GM12878 (cell line): ENCODE measurements around the gene LSM14A. TPM values are rescaled to one million over a fixed set of nuclear protein-coding genes. Genes with fewer than 3 reads are reported as not detected.

Source experiments
- ATAC-seq: fragments of 200-7000 bp; cut with Tn5 transposase; 3 replicates; pipeline ENCODE4 v1.9.1; 2020; ENCODE audit warnings: mild to moderate bottlenecking, moderate library complexity
- BruUV-seq: library from RNA; stranded (reverse); fragments of 400-500 nt; replicated peaks from 2 replicates; lab custom pipeline; 2021; lab: Mats Ljungman, UMichigan
- CTCF ChIA-PET: fragments of 300-600 bp; sonication (Branson Sonifier 250); formaldehyde crosslinking; extraction: SDS; loops from one replicate; lab custom pipeline; 2021; ENCODE audit warnings: inconsistent platforms; lab: Yijun Ruan, JAX
- POLR2A ChIA-PET: fragments of 350-600 bp; formaldehyde crosslinking; extraction: SDS; loops from one replicate; lab custom pipeline; 2021; ENCODE audit warnings: inconsistent platforms; lab: Charles Lee
- RAD21 ChIA-PET: fragments of 300-600 bp; sonication (Branson Sonifier 250); formaldehyde crosslinking; loops from one replicate; lab custom pipeline; 2023; ENCODE audit warnings: antibody characterized with exemption; ENCODE audit not compliant: unreplicated experiment; lab: Charles Lee
- SMC1A ChIA-PET: fragments of 300-600 bp; sonication (Branson Sonifier 250); formaldehyde crosslinking; loops from one replicate; lab custom pipeline; 2023; ENCODE audit not compliant: unreplicated experiment, uncharacterized antibody; lab: Charles Lee
- DNase-seq: peaks from one replicate; pipeline ENCODE4 v3.0.0-alpha.2; 2011; ENCODE audit warnings: low read depth, low spot score
- FAIRE-seq: peaks from 3 replicates; lab custom pipeline; 2011; peaks lifted over from hg19 to GRCh38; lab: Jason Lieb, UNC
- H2AFZ ChIP-seq: 2 replicates; pipeline ENCODE4 v1.6.0; 2011; ENCODE audit warnings: low read depth, low read length, control low read depth; ENCODE audit not compliant: control insufficient read depth
- H3K27ac ChIP-seq: 2 replicates; pipeline ENCODE4 v1.5.1; 2011; ENCODE audit warnings: control low read depth; ENCODE audit not compliant: control insufficient read depth, insufficient read depth
- H3K27me3 ChIP-seq, 2 experiments: replicated peaks in 1 of 2; 2 replicates each; pipeline versions ENCODE4 v1.6.0 to v1.6.1; 2011; ENCODE audit warnings: low read length in 1 of 2; ENCODE audit not compliant: control insufficient read depth in 2 of 2, insufficient read depth in 2 of 2
- H3K36me3 ChIP-seq, 2 experiments: 2 replicates each; pipeline ENCODE4 v1.5.1; 2011; ENCODE audit warnings: low read length in 1 of 2; ENCODE audit not compliant: control insufficient read depth in 2 of 2, insufficient read depth in 2 of 2
- H3K4me1 ChIP-seq: 2 replicates; pipeline ENCODE4 v1.6.1; 2011; ENCODE audit warnings: mild to moderate bottlenecking, low read length, moderate library complexity, mixed read lengths; ENCODE audit not compliant: control insufficient read depth, insufficient read depth
- H3K4me2 ChIP-seq: 2 replicates; pipeline ENCODE4 v1.6.0; 2011; ENCODE audit warnings: control low read depth; ENCODE audit not compliant: control insufficient read depth, insufficient read depth
- H3K4me3 ChIP-seq: fragments of 200-600 bp; sonication (generic); 2 replicates; pipeline ENCODE4 v1.5.1; 2016
- H3K79me2 ChIP-seq: 2 replicates; pipeline ENCODE4 v1.6.0; 2011; ENCODE audit warnings: low read length; ENCODE audit not compliant: control insufficient read depth, insufficient read depth
- H3K9ac ChIP-seq: 2 replicates; pipeline ENCODE4 v1.8.0; 2011; ENCODE audit warnings: low read length, control low read depth, mixed read lengths; ENCODE audit not compliant: control insufficient read depth, insufficient read depth
- H3K9me3 ChIP-seq: replicated peaks from 3 replicates; pipeline ENCODE4 v1.5.1; 2011; ENCODE audit warnings: mild to moderate bottlenecking, low read length; ENCODE audit not compliant: control insufficient read depth, insufficient read depth
- H4K20me1 ChIP-seq: 2 replicates; pipeline ENCODE4 v1.6.0; 2011; ENCODE audit not compliant: control insufficient read depth, insufficient read depth
- CEBPB ChIP-seq, 2 experiments: fragments of 150-350 bp in 1 of 2; IDR thresholded peaks; 2 replicates each; pipeline ENCODE4 v1.6.1; 2012 to 2014; ENCODE audit warnings: low read depth in 2 of 2, low read length in 2 of 2, borderline replicate concordance in 1 of 2, inconsistent platforms in 1 of 2
- CHD4 ChIP-seq: fragments of 200-600 bp; sonication (generic); IDR thresholded peaks from 2 replicates; pipeline ENCODE4 v1.6.1; 2016; ENCODE audit warnings: mild to moderate bottlenecking
- CREB1 ChIP-seq: IDR thresholded peaks from 2 replicates; pipeline ENCODE4 v1.6.1; 2012; ENCODE audit warnings: low read depth, mild to moderate bottlenecking, inconsistent platforms
- EP300 ChIP-seq, 2 experiments: fragments of 150-350 bp in 1 of 2; IDR thresholded peaks; 2 replicates each; pipeline ENCODE4 v1.6.1; 2011 to 2012; ENCODE audit warnings: low read depth in 2 of 2, low read length in 2 of 2, borderline replicate concordance in 1 of 2, improper control_type of control experiment in 1 of 2, inconsistent platforms in 1 of 2; ENCODE audit not compliant: control insufficient read depth in 1 of 2
- MAX ChIP-seq: IDR thresholded peaks from 2 replicates; pipeline ENCODE4 v1.6.1; 2012; ENCODE audit warnings: low read depth, low read length, improper control_type of control experiment
- NFXL1 ChIP-seq: fragments of 450-650 bp; IDR thresholded peaks from 2 replicates; pipeline ENCODE4 v1.6.1; 2017; ENCODE audit warnings: antibody characterized with exemption, mild to moderate bottlenecking, borderline replicate concordance
- NFYA ChIP-seq: IDR thresholded peaks from 2 replicates; pipeline ENCODE4 v1.6.1; 2011; ENCODE audit warnings: low read depth, mild to moderate bottlenecking, low read length, improper control_type of control experiment, borderline replicate concordance
- SPI1 ChIP-seq: IDR thresholded peaks from 2 replicates; pipeline ENCODE4 v1.6.1; 2011; ENCODE audit warnings: low read depth, mild to moderate bottlenecking, low read length, moderate library complexity, borderline replicate concordance; ENCODE audit not compliant: insufficient read depth
- STAT1 ChIP-seq: fragments of 450-650 bp; conservative IDR thresholded peaks from 2 replicates; pipeline ENCODE4 v1.6.1; 2014; ENCODE audit warnings: antibody characterized with exemption, mild to moderate bottlenecking
- TAF1 ChIP-seq: IDR thresholded peaks from 2 replicates; pipeline ENCODE4 v1.6.1; 2011; ENCODE audit warnings: mild to moderate bottlenecking, low read depth, low read length, borderline replicate concordance
- TCF12 ChIP-seq: IDR thresholded peaks from 2 replicates; pipeline ENCODE4 v1.6.1; 2011; ENCODE audit warnings: low read depth, mild to moderate bottlenecking, low read length
- ZBTB11 ChIP-seq: fragments of 450-650 bp; formaldehyde crosslinking; IDR thresholded peaks from 2 replicates; pipeline ENCODE4 v1.5.0; 2022; ENCODE audit warnings: mild to moderate bottlenecking, missing genetic modification characterization
- ZNF207 ChIP-seq: fragments of 450-650 bp; IDR thresholded peaks from 2 replicates; pipeline ENCODE4 v1.6.1; 2014; ENCODE audit warnings: antibody characterized with exemption, mild to moderate bottlenecking, borderline replicate concordance
- WGBS: methylation state at CpG from one replicate; pipeline ENCODE4 v1.1.6; 2016; ENCODE audit warnings: low lambda C conversion rate; ENCODE audit not compliant: insufficient replicate concordance, insufficient coverage; ENCODE audit errors: missing lambda C conversion rate; 5-methylcytosine and 5-hydroxymethylcytosine counted together
- in situ Hi-C: fragments of 300-500 bp; cut with MboI; formaldehyde crosslinking; loops from 9 replicates; pipeline ENCODE4 v1.14.3; 2018; ENCODE audit warnings: mixed read lengths
- intact Hi-C: fragments of 100-400 bp; cut with micrococcal nuclease; formaldehyde crosslinking; loops from one replicate; pipeline ENCODE4 v1.14.2; 2022; ENCODE audit not compliant: unreplicated experiment
- polyA plus RNA-seq, 11 experiments: library from polyadenylated mRNA; depleted of rRNA in 4 of 11; unstranded in 6 of 11; stranded (reverse) in 5 of 11; fragments of >200 nt; fragmentation: Nextera tagmentation in 4 of 11; fragmentation: Illumina TruSeq in 1 of 11; extraction: Ambion mirVana in 4 of 11; extraction: Trizol in 1 of 11; gene quantifications; 1 replicate in 1 of 11; 2 replicates in 10 of 11; pipeline versions ENCODE4 v1.2.1 to v1.2.3, GENCODE V29; 2011 to 2016; ENCODE audit warnings: inconsistent platforms in 2 of 11, missing spikeins in 2 of 11, low read depth in 1 of 11
- total RNA-seq, 4 experiments: library from RNA; depleted of rRNA in 3 of 4; stranded (reverse); fragments of >200 nt in 3 of 4; fragmentation: Illumina TruSeq in 1 of 4; extraction: Trizol in 1 of 4; gene quantifications; 2 replicates each; pipeline versions ENCODE4 v1.2.1 to v1.2.3, GENCODE V29; 2013 to 2021

Gene LSM14A
- total and polyA plus RNA-seq, 10 of the 15 experiments (the other 5 are each of a cell fraction or from before 2014, with no cell fraction given) = 21.9 to 193 (median 89.4) TPM

- DNase-seq (no peak), FAIRE-seq (no peak), ATAC-seq (no peak)
- BruUV-seq = no TSS peak
- Histone ChIP-seq H3K79me2 (no peaks in the 10 kb centered on the region), H3K27ac (no peak overlapping the region), H3K4me1 (peaks cover 16% of the 10 kb centered on the region), H3K4me3 (no peak overlapping the region), H3K9ac (no peak overlapping the region), H3K27me3 (no peaks in the 10 kb centered on the region), H3K36me3 (peaks cover 2 to 3% of the 10 kb centered on the region in 2 experiments; a peak in 2 of 4 replicates), H4K20me1 (no peaks in the 10 kb centered on the region), H2AFZ (no peak overlapping the region), H3K4me2 (no peak overlapping the region), H3K9me3 (no peaks in the 10 kb centered on the region)
- WGBS = 97% methylated on average over 4 of the region's 4 CpGs
- in situ Hi-C loops (no loop called here), intact Hi-C loops (no loop called here)
- TF ChIP-seq SPI1 = no peak
- TF ChIP-seq EP300 (IDR thresholded peaks at IDR 0.05; ENCODE audit: borderline replicate concordance in 1 of 2, control insufficient read depth in 1 of 2, low read depth in 2 of 2, low read length in 2 of 2) = no peak
- TF ChIP-seq CHD4 = no peak
- no peak for TF ChIP-seq ZBTB11
- TF ChIP-seq TCF12 = no peak
- no peak for TF ChIP-seq CEBPB (IDR thresholded peaks at IDR 0.05; ENCODE audit: borderline replicate concordance in 1 of 2, low read depth in 2 of 2, low read length in 2 of 2)
- no peak for TF ChIP-seq TAF1
- TF ChIP-seq STAT1 = no peak
- TF ChIP-seq CREB1 = no peak
- TF ChIP-seq NFYA = no peak
- TF ChIP-seq MAX = no peak
- TF ChIP-seq ZNF207 = no peak
- TF ChIP-seq NFXL1 = no peak
- ChIA-PET RAD21 (no interaction called here), CTCF (interaction anchor here (1.0 to 2.9 kb wide), 3 partner anchors 11 to 108 kb away, joined by 3 to 20 read pairs (median 3); no protein-coding TSS in a partner anchor), SMC1A (interaction anchor here (1.1 to 2.3 kb wide), 2 partner anchors 13 to 93 kb away, joined by 3 to 8 read pairs; no protein-coding TSS in a partner anchor), POLR2A (interaction anchor here (0.6 to 2.0 kb wide), 2 partner anchors 8 to 592 kb away, joined by 5 to 7 read pairs; no protein-coding TSS in a partner anchor)
These were observed 59.1 kb downstream of the LSM14A start for GRCh38 chr19:34231439-34231838.
